ENCODE data around the gene TNFSF10.

DNA sequence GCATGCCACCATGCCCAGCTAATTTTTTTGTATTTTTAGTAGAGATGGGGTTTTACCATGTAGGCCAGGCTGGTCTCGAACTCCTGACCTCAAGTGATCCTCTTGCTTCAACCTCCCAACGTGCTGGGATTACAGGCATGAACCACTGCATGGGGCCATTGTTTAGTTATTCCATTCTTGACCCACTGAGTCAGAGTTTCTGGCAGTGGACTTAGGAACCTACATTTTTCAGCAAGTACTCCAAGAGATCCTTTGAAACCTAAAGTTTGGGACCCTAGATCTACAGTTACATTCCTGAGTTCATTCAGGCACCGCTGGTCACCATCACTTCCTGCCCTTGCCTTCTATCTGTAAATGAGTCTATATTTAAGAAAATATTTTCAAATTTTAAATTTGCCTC is 1.4 kb upstream of the TNFSF10 start:
- no peak for TF ChIP-seq POLR2A (IDR thresholded peaks at IDR 0.05)
- TF ChIP-seq, protein P1, sequence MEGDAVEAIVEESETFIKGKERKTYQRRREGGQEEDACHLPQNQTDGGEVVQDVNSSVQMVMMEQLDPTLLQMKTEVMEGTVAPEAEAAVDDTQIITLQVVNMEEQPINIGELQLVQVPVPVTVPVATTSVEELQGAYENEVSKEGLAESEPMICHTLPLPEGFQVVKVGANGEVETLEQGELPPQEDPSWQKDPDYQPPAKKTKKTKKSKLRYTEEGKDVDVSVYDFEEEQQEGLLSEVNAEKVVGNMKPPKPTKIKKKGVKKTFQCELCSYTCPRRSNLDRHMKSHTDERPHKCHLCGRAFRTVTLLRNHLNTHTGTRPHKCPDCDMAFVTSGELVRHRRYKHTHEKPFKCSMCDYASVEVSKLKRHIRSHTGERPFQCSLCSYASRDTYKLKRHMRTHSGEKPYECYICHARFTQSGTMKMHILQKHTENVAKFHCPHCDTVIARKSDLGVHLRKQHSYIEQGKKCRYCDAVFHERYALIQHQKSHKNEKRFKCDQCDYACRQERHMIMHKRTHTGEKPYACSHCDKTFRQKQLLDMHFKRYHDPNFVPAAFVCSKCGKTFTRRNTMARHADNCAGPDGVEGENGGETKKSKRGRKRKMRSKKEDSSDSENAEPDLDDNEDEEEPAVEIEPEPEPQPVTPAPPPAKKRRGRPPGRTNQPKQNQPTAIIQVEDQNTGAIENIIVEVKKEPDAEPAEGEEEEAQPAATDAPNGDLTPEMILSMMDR (IDR thresholded peaks at IDR 0.05): no peak
- TF ChIP-seq POLR2AphosphoS5 (IDR thresholded peaks at IDR 0.05): no peak

Measured in sigmoid colon (tissue), 4 donors.